ENCODE measurements around the gene ZDHHC14.

Gene ZDHHC14

DNA sequence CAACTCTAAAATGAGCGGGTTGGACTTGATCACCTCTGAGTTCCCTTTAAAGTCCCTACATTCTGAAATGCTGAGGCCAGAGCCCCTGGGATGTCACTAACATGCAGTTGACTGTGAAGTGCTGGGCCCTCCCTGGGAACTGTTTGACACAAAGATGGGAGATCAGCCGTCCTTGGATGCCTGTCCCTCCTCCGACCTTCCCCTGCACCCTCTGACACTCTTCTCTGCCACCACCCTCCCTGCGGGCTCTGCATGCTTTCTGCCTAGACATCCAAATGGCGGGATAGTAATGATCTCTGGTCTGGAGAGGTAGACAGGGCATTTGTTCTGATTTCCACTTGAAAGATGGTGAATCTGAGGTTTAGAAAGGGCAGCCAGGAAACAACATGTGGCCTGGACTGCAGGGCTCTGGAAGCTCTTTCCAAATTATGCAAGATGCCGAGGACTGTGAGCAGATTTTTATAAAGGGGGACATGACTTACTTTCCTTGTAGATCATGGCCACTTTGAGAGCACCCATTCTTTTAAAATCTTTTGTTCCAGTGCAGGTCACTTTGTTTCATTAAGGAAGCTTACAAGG is 113.2 kb downstream of the ZDHHC14 start:
- DNase-seq: no peak

GRCh38 chr6:157496534-157497095 is 115.6 kb downstream of the ZDHHC14 start:
- no peak for DNase-seq

DNA sequence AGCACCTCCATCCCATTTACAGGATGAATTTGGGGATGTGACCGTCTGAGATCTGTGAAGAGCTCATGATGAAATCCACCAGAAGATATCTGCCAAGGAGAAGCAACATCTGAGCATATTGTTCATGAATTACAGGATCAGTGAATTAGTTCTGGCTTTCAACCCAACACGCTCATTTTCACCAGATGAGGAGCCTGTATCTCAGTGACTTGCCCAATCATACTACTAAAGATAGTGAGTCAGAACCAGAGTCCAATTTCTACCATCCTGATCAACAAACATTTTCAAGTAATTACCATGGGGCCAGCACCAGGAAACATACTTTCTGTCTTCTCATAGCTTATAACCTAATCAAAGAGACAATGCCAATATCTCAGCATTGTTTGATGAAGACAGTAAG is 116.6 kb downstream of the ZDHHC14 start:
- DNase-seq: no peak

GRCh38 chr6:157498817-157499216 is 117.8 kb downstream of the ZDHHC14 start:
- DNase-seq: no peak

DNA sequence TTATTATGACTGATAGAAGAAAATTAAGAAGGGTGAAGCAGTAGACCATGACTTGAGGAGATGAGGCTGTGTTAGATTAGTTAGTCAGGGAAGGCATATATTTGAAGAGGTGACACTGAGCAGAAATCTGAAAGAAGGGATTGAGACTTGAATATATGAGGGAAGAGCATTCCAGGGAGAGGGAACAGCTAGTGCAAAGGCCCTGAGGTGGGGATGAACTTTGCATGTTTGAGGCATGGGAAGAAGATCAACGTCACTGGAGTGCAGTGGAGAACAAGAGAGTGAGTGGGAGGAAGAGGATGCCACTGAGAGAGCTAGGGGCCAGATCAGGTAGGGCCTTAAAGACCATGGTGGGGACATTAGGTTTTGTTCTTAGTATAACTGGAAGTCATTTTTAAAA is 119.0 kb downstream of the ZDHHC14 start:
- DNase-seq: no peak

DNA sequence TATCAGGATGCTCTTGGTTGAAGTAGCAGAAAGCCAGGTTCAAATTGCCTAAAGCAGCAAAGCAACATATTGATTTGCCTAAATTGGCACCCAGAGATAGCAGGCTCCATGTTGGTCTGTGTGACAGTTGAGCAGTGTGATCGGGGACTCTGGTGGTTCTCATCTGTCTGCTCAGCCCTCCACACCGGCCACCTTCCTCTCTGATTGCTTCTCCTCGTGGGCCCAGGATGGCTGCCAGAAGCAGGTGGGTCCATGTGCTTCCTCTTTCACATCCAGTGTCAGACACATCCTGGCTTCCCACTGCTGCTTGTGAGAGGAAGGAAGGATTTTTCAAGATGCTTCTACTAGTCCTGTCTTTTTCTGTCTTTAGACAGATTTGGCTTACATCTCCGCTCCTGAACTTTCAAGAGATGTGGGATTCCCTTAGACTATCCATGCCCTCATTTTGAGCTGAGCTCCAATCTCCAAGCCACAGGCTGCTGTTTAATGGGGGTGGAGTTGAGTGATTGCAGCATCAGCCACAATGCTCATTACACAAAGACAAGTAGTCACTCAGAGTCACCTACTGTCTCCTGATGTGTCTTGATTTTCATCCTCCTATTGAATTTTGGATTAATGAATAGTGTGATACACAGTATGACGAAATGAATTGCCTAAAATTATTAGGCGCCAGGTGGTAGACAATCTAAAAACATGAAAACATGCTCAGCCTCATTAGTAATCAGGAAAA is 122.2 kb downstream of the ZDHHC14 start:
- DNase-seq: no peak

DNA sequence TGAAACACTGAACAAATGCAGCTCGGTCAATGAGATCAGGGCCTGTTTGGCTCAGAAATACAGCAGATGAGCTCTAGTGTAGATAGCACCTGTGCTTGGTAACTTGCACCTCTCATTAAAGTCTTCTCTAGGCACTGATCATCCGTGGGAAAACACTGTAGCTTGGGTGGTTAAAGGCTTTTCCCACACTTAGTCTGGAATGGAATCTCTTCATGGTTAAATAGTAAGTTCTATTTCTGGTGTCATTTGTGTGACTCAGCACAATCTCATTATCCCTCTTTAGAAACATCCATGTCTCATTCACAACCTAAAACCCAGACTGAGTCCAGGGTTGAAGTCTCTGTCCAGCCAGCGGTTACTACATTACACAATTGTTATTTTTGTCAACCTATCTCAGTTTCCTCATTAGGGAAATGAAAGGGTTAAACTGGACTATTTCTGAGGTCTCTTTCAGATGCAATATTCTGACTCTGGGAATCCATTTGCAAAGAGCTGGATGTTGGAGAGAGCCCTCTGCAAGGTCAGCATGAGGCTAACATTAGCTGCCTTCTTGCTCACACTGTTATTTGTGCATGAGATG is 125.0 kb downstream of the ZDHHC14 start:
- no peak for DNase-seq

DNA sequence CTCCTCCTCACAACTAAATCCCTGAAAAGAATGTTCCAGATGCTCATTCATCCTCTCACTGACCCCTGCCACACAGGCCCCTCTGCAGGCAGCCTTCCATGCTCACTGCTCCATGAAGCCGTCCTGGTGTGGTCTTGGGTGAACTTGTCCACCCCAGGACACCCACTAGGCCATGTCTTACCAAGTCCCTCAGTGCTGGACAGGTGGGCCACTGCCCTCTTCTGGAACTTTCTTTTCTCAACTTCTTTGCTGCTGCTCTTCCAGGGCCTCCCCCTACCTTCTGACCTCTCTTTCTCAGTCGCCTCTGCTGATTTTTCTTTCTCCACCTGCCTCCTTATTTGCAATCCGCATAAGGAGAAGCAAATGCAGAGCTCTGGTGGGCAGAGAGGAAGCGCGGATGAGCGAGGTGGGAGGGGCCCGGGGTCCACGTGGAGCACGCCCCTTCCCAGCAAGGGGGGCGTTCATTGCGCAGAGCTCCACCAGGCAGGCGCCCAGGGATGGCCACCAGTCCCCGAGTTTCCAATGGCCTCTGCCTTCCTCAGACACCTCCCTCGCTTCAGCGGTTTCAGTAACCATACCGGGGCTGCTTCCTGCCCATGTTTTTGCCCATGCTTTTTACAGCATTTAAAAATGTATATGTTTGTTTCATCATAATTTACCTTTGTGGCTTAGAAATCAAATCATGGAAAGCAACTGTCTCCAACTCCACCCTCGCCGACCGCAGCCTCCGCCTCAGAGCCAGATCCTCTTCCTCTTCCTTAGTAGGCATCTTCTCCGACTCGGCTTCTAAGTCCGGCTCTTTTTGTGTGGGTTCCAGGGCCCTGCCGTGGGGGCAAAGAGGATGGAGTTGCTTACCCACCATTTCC is 129.6 kb downstream of the ZDHHC14 start:
- no peak for DNase-seq

DNA sequence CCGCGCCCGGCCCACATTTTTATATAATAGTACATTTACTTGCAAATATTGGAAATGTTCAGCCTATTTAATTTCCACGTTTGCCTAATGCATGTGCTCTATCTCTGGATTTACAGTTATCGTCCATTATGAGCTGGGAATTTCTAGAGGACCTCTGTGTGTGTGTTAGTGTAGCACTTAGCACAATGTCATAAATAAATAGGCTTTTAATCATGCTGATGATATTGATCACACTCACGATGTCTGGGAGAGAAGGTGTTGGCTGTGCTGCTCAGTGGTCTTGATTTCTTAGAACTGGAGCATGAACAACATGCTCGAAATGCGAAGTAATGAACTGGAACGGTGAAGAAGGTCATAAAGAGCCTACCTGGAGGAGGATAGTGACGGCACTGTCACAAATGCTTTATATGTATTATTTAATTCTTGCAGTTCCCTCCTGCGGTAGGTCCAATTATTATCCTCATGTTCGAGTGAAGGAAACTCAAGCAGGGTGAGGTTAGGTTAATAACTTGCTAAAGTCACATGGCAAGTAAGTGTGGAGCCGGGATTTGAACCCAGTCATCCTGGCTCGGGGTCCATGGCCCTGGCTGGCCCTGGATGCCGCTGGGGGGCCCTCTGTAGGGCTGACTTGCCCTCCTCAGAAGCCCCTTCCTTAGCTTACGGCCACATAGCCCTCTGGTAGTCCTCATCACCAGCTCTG is 130.8 kb downstream of the ZDHHC14 start:
- DNase-seq: no peak

DNA sequence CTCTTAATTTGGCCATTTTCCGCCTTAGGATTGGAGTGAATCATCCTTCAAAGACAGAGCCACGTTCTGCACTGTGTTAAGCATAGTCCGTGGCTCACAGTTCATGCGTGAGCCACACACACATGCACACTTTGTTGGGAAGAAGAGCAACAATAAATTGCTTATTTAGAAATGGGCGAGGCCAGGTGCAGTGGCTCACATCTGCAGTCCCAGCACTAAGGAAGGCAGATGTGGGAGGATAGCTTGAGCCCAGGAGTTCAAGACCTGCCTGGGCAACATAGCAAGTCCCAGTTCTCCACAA is 131.3 kb downstream of the ZDHHC14 start:
- no peak for DNase-seq

GRCh38 chr6:157513004-157513603 is 132.1 kb downstream of the ZDHHC14 start:
- no peak for DNase-seq

DNA sequence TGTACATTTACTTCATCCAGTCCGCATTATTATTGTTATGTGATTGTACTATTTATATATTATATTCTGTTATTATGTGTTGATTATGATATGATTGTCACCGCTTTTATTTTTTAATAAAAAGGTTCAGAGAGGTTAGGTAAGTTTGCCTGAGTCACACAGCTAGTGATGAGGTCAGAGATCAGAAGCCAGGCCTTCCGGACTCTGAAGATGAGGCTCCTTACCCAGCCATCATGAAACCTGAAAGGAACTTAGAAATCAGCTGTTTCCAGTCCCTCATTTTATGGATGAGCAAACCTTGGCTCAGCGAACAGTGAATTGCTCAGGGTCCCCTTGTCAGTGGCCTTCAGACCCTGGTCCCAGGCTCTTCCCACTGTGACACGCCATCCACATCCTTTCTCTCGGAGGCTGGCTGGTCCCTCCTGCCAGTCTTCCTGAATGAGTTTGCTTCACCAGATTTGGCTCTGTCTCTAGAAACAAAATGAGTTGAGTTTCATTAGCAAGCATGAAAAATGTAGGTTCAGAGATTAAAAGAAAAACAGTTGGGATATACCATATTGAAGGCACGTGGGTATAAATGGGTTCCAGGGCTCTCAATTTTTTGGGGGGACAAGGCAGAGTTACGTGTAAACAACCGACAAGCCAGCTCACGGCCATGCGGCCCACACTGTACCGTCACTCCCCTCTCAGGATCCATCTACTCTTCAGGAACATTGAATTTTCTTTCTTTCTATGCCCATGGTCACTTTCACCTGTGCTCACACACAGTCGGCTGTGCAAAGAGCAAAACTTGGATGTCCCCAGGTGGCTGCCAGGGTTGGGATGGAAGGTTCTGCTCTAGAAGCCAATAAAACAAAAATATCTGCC is 132.9 kb downstream of the ZDHHC14 start:
- no peak for DNase-seq

DNA sequence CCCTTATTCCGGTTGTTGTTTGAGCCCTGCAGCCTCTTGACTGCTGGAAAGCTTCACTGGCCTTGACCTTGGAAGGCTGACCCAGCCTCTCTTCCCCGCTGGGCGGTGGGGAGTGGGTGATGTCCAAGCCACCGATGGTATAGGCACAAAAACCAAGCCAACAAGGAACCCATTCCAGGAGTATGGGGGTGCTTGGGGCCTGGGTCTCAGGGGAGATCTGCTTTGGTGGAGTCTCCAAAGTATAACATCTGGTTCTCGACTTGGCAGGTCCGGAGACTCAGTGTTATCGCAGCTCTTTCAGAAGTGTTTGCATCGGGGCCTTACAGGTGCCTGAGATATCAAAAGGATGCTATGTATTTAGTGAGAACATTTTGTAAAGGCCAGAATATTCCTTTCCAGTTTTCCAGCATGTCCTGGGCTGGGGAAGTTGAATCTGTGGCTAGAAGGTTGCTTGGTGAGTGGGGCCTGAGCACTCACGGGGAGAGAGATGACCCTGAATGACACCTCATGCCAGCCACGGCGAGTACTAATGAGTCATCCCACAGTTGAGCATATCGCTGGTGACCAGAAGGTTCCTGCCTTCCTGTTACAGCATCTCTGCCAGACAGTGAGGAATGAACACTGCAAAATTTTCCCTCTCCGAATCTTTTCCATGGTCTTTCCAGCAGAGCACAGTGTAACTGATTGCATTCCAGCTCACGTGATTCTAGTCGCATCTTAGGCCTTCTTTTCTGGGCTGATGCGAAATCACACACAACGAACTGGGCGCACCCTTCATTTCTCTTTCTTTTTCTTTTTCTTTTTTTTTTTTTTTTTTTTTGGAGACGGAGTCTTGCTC is 133.9 kb downstream of the ZDHHC14 start:
- DNase-seq: peak; percentile 47

DNA sequence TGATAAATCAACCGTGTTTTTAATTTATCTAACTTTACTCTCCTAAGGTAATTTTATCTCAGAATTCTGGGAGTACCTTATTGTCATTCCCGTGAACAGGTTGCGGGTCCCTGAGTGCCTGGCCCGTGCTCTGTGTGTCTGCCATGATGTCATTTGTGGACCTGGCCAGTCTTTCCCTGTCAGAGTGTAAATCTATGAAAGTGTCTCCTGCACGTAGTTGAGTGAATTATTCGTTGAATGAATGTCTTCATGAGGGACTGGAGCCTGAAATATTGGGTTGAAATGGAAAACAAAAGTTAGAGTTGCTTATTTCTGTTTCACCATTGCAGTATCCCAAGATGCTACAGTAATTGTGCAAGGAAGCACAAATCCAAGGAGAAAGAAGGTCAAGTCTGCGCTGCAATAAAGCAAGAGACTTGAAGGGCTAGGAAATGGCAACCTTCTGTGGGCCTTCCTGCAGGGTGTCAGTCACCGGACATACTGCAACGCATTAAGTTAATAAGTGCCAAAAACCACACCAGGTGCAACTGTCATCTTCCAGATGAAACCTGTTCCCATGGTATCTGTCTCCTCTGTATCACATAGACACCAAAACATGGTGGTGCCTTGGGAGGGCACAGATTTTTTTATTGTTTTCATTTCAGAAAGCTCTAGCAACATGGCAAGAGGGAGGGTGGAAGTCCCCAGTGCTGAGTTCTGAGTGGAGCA is 135.5 kb downstream of the ZDHHC14 start:
- DNase-seq: no peak

GRCh38 chr6:157517601-157518359 is 136.8 kb downstream of the ZDHHC14 start:
- no peak for DNase-seq

DNA sequence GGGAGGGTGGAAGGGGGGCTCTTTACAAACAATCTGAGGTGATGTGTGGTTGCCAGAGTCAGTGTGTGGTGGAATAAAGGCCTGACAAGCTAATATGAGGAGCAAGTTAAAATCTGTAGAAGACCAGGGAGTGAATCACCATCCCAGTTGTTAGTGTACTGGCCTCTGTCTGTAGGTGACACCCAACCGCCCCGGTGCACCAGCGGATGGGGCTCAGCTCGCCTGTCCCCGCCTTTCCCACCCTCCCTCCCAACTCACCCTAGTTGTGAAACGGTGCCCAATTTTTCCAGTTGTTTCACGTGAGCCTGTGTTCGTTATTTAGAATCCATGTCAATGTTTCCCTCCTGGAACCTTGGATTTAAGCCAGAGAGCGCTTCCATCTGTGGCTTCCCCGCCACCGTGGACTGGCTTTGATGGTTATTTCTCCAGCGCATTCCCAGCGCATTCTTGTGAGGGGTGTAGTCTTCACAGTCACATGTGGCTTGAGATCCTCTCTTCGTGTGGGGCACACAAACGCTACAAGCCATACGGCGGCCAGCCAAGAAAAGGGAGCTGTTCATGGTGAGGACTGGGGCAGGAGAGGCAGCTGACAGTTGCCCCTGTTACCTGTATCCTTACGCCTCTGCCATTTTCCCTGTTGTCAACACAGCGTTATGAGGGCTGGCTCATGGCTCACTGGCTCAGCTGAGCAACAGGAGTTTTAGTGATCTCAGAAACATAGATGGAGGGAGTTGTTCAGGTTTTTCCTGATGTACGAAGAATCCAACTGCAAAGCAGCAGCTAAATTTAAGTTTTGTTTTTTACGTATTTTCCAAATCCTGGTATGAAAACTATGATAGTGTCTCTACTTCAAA is 137.6 kb downstream of the ZDHHC14 start:
- peak; percentile 56 for DNase-seq

DNA sequence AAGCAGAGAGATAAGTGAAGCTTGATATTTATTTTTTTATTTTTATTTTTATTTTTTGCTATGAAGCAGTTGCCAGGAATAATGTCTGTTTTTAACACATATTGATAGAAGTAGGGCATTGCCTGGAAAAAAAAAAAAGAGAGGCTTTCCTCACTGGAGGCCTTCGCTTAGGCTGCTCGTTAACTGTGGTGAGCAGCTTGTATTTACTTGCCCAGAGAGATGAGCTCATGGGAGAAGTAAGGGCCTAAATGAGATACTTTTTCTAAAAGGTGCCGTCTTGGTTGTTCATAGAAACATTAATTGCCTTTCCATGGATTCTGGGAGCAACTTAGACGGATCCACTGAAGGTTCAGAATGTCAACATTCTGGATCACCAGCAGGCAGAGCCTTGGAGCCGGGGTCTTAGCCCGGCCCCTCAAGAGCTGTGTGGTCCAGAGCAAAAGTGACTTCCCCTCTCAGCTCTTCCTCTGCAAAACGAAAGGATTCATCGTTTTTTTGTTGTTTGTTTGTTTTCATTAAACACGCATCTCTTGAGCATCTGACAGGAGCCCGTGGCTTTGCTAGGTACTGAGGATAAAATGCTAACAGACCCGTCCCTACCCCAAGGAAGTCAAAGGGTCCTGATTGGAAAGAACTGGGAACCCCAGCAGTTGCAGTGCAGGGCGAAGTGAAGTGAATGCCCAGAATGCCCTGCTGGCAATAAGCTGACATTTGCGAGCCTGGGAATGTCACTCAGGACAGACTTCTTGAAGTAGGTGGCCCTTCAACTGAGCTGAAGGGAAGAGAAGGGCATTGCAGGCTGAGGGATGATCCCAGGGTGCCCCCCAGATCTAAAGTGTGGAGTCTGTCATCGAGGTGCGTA is 138.5 kb downstream of the ZDHHC14 start:
- DNase-seq: no peak
